Non-pigmented ciliary epithelial cell (primary cell): ENCODE data around the gene POLE4.
A peak's percentile ranks its signal among the peaks of the same experiment; 100 is the strongest.

Experiments used
- DNase-seq: peaks from one replicate; pipeline ENCODE4 v3.0.0-alpha.2; 2010; ENCODE audit warnings: low read depth

POLE4 gene

DNA sequence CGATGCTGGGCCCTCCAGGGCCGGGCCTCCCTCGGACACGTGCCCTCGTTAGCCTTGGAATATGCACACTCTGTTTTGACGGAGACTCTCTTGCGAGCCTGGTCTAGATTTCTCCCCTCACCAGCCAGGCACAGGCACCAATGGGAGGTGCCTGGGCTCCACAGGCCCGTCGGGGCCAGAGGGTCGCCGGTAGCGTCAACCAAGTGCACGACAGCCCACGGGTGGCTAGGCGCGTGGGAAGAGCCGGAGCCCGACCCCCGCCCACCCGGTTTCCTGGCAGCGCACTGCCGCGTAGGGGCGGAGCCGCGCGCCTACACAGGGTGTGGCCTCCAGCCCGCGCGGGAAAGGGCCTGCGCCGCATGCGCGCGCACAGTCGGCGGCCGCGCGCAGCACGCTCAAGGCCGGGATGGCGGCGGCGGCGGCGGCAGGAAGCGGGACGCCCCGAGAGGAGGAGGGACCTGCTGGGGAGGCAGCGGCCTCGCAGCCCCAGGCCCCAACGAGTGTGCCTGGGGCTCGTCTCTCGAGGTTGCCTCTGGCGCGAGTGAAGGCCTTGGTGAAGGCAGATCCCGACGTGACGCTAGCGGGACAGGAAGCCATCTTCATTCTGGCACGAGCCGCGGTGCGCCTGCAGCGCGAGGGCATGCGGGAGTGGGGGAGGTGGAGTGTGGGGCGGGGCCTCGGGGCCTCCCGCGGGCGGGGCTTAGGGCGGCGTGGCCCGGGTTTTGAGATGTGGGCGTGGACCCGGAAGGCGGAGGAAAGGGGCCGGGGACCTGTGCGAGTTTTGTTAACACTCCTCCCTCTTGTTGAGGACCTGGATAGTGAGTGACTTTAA is at the start of gene POLE4:
Gene POLE4 (plus strand): TSS at position 370 of the 832 bp plus-strand sequence. CDS start 37 bp downstream, at position 407.
- peak; percentile 19 for DNase-seq

GRCh38 chr2:74908748-74909444 is 49.5 kb upstream of the POLE4 start:
- DNase-seq: no peak

- no peak for DNase-seq
Measured at GRCh38 chr2:74910245-74910644, 48.2 kb upstream of the POLE4 start.

GRCh38 chr2:74911061-74911460 is 47.4 kb upstream of the POLE4 start:
- no peak for DNase-seq

DNA sequence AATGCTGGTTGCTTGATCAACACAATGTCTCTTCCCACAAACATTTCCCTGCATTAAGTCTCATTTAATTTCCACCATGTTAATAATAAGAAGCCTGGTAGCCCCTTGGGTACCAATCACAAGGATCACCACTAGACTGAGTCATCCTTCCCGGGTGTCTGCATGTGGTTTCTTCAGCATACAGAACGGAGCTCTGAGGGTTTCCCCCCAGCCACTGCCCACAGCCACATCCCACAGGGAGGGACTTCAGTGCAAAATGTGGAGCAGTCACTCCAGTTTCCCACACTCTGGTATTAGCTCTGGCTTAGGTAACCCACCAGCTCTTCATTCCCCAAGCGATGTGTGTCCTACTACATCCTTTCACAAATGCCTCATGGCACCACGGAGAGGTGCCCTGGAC is 42.7 kb upstream of the POLE4 start:
- no peak for DNase-seq

GRCh38 chr2:74916394-74916793 is 42.0 kb upstream of the POLE4 start:
- DNase-seq: no peak

DNA sequence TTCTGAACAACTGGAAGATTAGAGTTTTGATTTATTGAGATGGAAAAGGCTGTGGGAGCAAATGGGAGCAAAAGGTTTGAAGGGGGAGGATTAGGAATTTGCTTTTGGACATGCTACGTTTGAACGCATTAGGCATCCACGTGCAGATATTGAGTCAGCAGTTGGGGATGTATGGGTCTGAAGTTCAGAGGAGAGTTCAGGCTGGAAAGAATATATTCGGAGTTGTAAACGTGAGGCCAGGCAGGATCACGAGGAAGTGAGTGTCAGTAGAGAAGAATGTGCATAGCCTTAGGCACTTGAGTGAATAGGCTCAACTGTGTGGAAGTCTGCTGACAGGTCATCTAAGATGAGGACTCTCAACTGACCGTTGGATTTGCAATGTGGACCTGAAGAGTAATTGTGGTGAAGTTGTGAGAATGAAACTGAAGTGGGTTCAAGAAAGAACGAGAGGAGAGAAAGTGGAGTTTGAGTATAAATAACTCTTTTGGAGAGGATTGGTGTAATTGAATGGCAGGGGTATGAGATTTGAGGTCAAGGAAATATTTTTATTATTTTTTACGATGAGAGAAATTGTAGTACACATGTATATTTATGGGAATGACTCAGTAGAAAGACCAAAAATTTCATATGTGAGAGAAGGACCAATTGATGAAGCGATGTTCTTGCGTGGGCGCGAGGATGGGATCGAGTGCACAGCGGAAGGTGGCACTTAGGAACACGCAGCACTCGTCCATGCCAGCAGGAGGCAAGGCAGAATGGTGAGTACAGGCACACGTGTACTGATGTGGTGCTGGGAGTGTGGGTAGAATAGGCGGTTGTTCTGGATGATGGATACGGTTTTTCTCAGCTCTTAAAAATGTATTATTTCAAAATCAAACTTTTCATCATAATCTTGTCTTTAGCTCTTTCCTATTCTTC is 40.5 kb upstream of the POLE4 start:
- peak; percentile 53 for DNase-seq

- DNase-seq: peak; percentile 9
Measured at GRCh38 chr2:74919827-74920226, 38.6 kb upstream of the POLE4 start.

- no peak for DNase-seq
Measured at GRCh38 chr2:74921236-74921736, 37.2 kb upstream of the POLE4 start.

GRCh38 chr2:74922592-74923227 is 35.7 kb upstream of the POLE4 start:
- DNase-seq: no peak

GRCh38 chr2:74924463-74925265 is 33.8 kb upstream of the POLE4 start:
- DNase-seq: no peak

GRCh38 chr2:74925361-74925786 is 33.1 kb upstream of the POLE4 start:
- DNase-seq: no peak

DNA sequence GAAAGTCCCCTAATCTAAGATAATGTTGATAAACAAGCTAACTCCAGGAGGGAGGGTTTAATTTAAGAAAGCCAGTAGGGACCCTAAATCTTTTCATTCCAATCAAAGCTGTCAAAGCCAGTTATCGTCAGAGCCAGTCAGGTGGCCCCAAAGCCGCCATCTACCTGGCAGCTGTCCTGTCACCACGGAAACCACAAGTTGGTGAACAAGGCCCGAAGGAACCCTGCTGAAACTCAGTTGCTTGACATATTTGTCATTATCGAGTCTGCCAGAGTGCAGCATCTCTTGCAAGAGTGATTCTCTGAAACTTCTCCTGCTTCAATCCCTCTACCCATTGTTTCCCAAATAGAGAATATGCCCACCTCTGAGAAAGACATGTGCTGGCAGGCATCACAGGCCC is 30.8 kb upstream of the POLE4 start:
- DNase-seq: no peak

DNA sequence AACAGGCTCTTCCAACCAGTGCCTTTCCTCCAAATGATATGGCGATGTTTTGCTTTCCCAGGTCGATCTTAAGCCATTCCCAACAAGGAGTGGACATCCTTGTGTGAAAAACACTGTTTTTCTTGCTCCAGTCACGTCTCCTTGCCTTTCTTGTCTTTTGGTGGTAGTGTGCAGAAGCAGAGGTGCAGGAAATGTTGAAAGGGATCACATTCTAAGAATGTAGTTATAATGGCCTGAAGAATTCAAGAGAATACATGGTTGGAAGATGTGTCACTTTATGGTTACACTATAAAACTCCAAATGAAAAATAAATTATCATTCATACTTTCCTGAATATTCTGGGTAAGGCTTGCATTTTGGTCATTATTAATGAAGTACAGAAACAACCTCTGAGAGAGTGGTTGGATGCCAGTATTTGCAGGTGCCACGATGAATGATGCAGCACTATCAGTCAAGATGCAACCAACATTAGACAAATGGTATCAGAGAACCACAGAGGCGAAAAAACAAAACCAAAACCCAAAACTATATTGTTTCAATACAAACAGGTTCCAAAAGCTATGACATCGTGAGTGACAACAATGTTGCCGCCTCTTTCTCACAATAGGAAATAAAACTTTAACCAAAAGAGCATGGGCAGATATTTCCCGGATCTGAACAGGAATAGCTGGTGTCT is 27.5 kb upstream of the POLE4 start:
- no peak for DNase-seq

GRCh38 chr2:74931940-74932339 is 26.5 kb upstream of the POLE4 start:
- no peak for DNase-seq

GRCh38 chr2:74935975-74936391 is 22.5 kb upstream of the POLE4 start:
- DNase-seq: no peak

GRCh38 chr2:74937221-74937880 is 21.1 kb upstream of the POLE4 start:
- DNase-seq: no peak

DNA sequence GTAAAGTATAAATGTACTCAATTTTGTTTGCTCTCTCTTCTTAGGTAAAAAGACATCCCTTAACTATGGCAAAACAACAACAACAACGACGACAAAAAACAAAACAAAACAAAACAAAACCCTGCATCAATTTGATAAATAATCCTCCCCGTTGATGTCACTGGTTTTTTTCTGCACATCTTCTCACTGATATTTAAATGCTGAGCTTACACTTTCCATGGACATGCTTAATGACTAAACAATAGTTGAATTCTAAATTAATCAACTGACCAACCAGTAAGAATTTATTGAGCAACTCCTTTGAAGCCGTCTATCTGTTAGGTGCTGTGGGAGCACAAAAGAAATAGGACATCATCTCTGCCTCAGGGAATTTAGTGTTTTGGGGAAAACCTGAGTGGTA is 20.2 kb upstream of the POLE4 start:
- DNase-seq: no peak
